SW 1271 (cell line): ENCODE results near the gene ZC3HAV1.
"Not testable (repeated sequence)": the region's sequence is repeated elsewhere in the genome, so short reads cannot be mapped to it uniquely, and the experiment has no call there.

ENCODE experiments used
- DNase-seq, 2 experiments: peaks; one replicate each; lab custom pipeline; 2025; lab: John Stamatoyannopoulos, UW

ZC3HAV1 gene

GRCh38 chr7:139087212-139087611 lies 22.3 kb downstream of the ZC3HAV1 start:
- no peak for DNase-seq

DNA sequence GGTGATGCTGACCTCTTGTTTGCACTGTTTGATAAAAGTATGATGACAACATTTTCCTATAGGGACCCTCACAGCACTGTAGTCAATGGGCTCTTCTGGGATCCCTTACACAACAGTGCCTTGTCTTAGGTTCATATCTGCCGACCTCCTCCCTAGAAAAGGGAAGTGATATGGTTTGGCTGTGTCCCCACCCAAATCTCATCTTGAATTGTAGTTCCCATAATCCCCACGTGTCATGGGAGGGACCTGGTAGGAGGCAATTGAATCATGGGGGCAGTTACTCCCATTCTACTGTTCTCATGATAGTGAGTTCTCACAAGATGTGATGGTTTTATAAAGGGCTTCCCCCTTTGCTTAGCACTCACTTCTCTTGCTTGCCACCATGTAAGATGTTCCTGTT lies 23.1 kb downstream of the ZC3HAV1 start:
- DNase-seq, result no peak

- DNase-seq, result no peak
Measured at GRCh38 chr7:139084709-139085108, 24.8 kb downstream of the ZC3HAV1 start.

DNA sequence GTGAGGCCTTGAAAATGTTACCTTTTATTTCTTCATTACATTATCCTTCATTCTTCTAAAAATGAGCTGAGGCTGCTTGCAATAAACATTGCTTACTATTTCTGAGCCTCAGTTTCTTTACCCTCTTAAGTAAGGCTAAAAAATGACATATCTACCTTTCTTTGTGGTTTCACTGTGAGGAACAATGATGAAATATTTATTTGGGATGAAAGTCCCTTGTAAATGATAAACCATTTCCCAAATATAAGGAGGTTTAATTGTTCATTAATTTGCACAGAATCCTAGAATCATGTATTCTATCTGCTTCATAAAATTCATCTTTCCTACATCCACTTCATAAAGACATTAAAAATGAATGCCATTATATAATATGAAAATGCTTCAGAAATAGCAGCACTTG lies 27.9 kb downstream of the ZC3HAV1 start:
- DNase-seq, result no peak

- DNase-seq, result no peak
Measured at GRCh38 chr7:139080905-139081304, 28.6 kb downstream of the ZC3HAV1 start.

GRCh38 chr7:139079861-139080260 lies 29.7 kb downstream of the ZC3HAV1 start:
- no peak for DNase-seq

- DNase-seq, result no peak
Measured at GRCh38 chr7:139078911-139079310, 30.6 kb downstream of the ZC3HAV1 start.

- DNase-seq, result no peak
Measured at GRCh38 chr7:139078399-139078798, 31.1 kb downstream of the ZC3HAV1 start.

DNA sequence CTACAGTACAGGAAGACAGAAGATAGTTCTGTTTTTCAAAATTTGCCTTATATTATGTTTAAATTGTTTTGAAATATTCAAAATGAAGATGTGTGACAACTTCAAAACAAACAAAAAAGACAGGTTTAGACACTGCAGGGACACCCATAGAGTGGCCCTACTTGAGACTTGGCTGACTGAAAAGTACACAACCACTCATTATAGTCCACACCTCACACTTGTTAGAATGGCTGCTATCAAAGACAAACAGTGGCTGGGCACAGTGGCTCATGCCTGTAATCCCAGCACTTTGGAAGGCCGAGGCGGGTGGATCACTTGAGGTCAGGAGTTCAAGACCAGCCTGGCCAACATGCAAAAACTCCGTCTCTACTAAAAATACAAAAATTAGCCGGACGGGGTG lies 31.8 kb downstream of the ZC3HAV1 start:
- not testable (repeated sequence) for DNase-seq

DNA sequence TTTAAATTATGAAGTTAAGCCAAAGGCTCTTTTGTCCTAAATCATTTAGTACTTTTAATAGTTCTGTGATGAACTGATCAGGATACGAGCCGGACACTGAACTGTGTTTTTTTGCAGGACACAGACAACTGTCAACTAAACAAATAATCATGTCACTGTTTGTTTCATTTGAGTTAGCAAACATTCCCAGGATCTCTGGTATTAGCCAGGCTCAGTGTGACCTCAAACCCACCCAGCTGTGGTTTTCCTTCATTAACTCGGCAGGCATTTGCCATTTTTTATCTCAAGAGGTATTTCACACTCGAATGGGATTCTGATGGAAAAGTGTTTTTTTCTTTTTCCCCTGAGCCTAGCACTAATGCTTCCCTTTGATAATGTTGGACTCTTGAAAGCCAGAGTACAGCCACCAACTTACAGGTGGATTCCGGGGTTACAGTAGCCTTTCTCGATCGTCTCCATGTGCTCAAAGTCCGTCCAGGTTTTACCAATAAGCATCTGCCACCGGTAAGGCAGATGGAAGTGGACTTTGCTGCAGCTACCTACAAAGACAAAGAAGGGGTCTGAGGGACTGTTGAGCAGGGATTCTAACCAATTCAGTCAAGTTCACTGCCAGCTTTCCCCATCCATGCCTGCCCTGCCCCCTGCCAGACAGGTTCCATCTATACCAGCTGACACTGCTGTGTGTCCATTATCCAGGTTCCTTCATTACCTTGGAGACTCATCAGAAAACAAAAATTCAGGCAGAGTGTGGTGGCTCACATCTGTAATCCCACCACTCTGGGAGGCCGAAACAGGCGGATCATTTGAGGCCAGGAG lies 33.4 kb downstream of the ZC3HAV1 start:
- no peak for DNase-seq

- peak; percentile 12 to 80 for DNase-seq
Measured at GRCh38 chr7:139075031-139075652, 34.4 kb downstream of the ZC3HAV1 start.

- no peak for DNase-seq
Measured at GRCh38 chr7:139072796-139073195, 36.7 kb downstream of the ZC3HAV1 start.

DNA sequence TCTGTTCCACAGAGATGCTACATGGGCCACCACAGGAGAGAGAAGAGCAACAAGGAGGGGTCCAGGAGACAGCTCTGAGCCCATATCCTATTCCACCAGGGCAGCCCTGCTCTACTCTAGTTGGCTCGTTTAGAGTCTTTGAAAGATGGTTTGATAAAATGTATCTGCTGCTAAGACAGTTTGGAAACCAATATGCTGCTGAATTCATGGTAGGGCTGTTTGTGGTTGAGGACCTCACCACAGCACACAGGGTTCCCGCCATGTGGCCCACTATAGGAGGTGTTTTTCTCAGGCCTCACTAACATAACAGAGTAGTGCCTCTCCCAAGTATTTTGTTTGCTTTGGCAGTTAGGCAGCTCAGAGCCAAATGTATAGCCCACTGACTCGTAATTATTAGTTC lies 37.8 kb downstream of the ZC3HAV1 start:
- DNase-seq, result no peak

DNA sequence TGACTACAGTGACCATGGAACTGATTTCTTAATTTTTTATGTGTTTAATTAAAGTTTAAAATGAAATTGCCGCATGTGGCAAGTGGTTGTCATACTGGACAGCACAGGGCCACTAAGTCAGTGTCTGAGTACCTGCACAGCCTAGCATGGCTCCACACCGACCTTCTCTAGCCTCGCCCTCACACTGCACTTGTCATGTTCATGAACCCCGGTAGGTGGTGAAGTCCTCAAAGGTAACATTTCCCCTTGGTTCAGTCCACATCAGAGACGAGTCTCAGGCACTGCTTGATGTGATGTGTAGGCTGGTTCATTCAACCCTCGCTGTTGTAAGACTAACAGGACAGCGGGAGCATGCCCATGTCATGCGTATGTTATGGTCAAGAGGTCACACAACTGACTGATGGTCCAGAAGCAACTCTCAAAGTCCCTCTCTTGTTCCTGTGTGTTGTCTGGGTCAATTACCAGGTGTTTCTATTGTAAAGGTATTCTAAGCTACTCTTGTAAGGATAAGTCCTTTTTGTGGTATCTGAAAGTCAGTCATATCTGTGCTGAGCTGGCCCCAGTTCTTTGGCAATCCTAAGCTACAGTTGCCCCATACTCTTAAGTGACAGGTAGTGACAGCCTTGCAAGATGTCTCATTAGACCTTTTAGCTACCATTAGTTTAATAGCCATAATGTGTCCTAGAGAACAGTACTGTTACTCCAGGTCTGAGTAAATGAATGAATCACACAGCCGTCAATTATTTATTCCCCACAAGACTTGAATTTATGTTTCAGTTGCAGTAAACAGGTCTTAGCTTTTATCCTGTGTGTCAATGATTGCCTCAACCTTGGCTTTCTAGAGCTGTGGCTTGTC lies 40.7 kb downstream of the ZC3HAV1 start:
- no peak for DNase-seq

DNA sequence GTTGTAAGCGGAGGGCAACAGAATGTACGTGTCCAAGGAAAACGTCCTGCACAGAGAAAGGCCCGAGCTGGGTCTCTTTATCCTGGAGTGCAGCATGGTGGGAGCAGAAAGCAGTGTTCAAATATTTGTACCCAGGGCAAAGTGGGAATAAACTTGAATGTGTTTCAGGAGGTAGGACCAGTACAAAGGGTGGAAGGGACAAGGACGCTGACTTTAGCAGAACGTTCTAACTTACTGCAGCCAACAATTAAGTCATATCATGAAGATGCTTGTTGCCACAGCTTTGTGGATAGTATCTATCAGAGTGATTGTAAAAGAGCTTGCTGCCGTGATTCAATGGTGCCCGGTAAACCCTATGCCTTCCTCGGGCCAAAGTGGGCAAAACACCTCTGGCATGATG lies 43.2 kb downstream of the ZC3HAV1 start:
- DNase-seq, result no peak

GRCh38 chr7:139065323-139065722 lies 44.2 kb downstream of the ZC3HAV1 start:
- DNase-seq, result no peak

DNA sequence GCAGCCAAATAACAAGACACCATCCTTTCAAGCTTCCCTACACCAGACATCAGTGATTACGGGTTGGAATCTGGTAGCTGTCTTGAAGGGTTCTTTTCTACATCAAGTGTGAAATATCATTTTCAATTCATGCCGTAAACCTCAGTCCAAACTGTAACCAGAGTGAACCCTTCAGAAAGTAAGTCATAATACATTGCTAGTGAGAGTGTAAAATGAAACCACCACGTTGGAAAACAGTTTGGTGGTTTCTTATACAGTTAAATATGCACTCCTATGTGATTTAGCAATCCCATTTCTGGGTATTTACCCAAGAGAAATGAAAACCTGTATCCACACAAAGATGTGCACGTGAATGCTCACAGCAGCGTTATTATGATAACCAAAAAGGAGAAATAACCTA lies 48.1 kb downstream of the ZC3HAV1 start:
- no peak for DNase-seq

GRCh38 chr7:139060695-139061237 lies 48.8 kb downstream of the ZC3HAV1 start:
- no peak for DNase-seq

GRCh38 chr7:139059905-139060304 lies 49.6 kb downstream of the ZC3HAV1 start:
- no peak for DNase-seq

DNA sequence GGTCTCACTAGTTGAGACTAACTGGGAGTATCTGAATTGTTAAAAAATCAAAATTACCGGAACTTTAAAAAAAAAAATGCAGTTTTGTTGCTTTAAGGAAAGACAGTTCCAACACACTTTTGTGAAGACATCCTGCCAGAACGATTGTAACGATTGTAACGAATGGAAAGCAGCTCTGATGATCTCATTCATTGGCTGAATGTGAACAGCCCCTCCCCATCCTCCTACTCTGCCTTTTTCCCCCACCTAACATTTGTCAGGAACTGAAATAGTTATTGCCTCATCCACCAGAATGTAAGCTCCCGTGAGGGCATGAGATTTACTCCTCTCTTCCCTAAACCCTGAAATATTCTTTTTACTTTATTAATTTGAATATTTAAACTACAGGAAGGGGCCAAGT lies 50.6 kb downstream of the ZC3HAV1 start:
- DNase-seq, result no peak

GRCh38 chr7:139055674-139056073 lies 53.8 kb downstream of the ZC3HAV1 start:
- no peak for DNase-seq

GRCh38 chr7:139054656-139055055 lies 54.9 kb downstream of the ZC3HAV1 start:
- not testable (repeated sequence) for DNase-seq
